ENCODE measurements around the gene ZBTB20.

The ZBTB20 gene

DNA sequence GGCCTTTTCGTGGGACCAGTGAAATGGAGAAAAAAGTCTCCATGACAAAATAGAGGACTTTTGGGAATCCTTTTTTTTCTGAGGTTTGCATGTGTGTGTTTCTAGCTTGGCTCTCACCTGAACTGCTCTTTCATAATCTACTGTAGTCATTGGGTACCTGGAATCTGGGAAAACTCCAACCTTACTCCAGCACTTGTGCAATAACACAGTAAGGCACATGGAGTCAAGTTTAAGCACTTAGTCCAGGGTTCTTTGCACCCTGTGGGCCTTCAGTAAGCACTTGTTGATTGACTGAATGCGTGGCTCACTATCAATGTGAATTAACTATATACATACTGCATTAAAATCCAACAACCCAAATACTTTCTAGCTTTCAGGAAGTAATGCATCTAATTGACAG is 299.5 kb downstream of the ZBTB20 start:
- no peaks in the 10 kb centered on the region for H3K4me1 ChIP-seq (ENCODE audit: insufficient read depth, low read length)
- H3K9me3 ChIP-seq (ENCODE audit: insufficient read depth, low read depth, low read length), result no peaks in the 10 kb centered on the region
- H3K9ac ChIP-seq (ENCODE audit: low read depth, low read length), result no peak overlapping the region
- no peaks in the 10 kb centered on the region for H3K36me3 ChIP-seq (ENCODE audit: insufficient read depth, low read length)
- H3K27ac ChIP-seq (ENCODE audit: low read depth, low read length), result no peak overlapping the region
- WGBS, result 45% methylated on average over 2 of the region's 2 CpGs
- H3K4me3 ChIP-seq (ENCODE audit: low read length), result no peak overlapping the region
- H3K27me3 ChIP-seq (ENCODE audit: insufficient read depth, low read length), result no peaks in the 10 kb centered on the region

GRCh38 chr3:114846779-114847178 is 300.3 kb downstream of the ZBTB20 start:
- Histone ChIP-seq H3K9me3 (ENCODE audit: insufficient read depth, low read depth, low read length) (no peaks in the 10 kb centered on the region), H3K27me3 (ENCODE audit: insufficient read depth, low read length) (no peaks in the 10 kb centered on the region), H3K4me1 (ENCODE audit: insufficient read depth, low read length) (no peaks in the 10 kb centered on the region), H3K27ac (ENCODE audit: low read depth, low read length) (no peak overlapping the region), H3K4me3 (ENCODE audit: low read length) (no peak overlapping the region), H3K36me3 (ENCODE audit: insufficient read depth, low read length) (no peaks in the 10 kb centered on the region), H3K9ac (ENCODE audit: low read depth, low read length) (no peak overlapping the region)
- WGBS, result 90% methylated on average over 2 of the region's 3 CpGs

DNA sequence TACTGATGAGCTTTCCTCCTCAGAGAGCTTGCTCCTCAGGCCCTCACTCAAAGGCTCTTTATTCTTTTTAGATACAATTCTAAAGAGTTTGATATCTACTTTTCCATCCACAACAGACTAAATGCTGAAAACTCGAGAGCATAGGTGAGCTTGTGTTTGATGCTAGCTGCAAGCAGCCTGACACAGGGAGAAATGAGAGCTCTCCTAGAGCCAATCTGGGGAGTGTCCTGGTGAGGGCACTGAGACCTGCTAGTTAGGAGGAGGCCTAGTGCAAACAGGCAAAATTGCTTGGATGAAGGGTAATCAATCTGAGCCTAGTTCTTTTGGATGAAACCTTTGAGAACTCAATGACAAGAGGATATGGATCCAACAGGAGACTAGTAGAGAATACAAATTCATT is 300.8 kb downstream of the ZBTB20 start:
- H3K9ac ChIP-seq (ENCODE audit: low read depth, low read length), result no peak overlapping the region
- H3K4me3 ChIP-seq (ENCODE audit: low read length), result no peak overlapping the region
- WGBS, result 91% methylated on average over 1 of the region's 1 CpG
- no peaks in the 10 kb centered on the region for H3K36me3 ChIP-seq (ENCODE audit: insufficient read depth, low read length)
- H3K27ac ChIP-seq (ENCODE audit: low read depth, low read length), result no peak overlapping the region
- H3K4me1 ChIP-seq (ENCODE audit: insufficient read depth, low read length), result no peaks in the 10 kb centered on the region
- no peaks in the 10 kb centered on the region for H3K9me3 ChIP-seq (ENCODE audit: insufficient read depth, low read depth, low read length)
- H3K27me3 ChIP-seq (ENCODE audit: insufficient read depth, low read length), result no peaks in the 10 kb centered on the region

DNA sequence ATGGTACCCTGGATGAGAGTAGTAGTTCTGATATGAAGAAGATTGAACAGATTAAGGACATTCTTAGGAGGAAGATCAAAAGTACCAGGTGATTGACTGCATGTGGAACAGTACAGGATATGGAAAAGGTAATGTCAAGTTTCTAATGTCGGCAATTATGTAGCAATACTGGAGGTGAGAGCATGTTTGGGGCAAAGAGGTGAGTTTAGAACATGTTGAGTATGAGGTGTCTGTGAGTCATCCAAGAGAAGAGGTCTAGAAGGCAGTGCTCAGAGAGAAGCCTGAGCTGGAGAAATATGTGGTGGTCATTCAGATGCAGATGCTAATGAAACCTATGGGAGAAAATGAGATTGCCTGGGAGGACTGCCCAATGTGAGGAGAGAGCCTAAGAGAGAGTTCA is 305.6 kb downstream of the ZBTB20 start:
- Histone ChIP-seq H3K27ac (ENCODE audit: low read depth, low read length) (no peak overlapping the region), H3K9ac (ENCODE audit: low read depth, low read length) (no peak overlapping the region), H3K27me3 (ENCODE audit: insufficient read depth, low read length) (no peaks in the 10 kb centered on the region), H3K36me3 (ENCODE audit: insufficient read depth, low read length) (no peaks in the 10 kb centered on the region), H3K4me1 (ENCODE audit: insufficient read depth, low read length) (no peaks in the 10 kb centered on the region), H3K9me3 (ENCODE audit: insufficient read depth, low read depth, low read length) (no peaks in the 10 kb centered on the region), H3K4me3 (ENCODE audit: low read length) (no peak overlapping the region)
- WGBS, result 92% methylated on average over 1 of the region's 1 CpG

DNA sequence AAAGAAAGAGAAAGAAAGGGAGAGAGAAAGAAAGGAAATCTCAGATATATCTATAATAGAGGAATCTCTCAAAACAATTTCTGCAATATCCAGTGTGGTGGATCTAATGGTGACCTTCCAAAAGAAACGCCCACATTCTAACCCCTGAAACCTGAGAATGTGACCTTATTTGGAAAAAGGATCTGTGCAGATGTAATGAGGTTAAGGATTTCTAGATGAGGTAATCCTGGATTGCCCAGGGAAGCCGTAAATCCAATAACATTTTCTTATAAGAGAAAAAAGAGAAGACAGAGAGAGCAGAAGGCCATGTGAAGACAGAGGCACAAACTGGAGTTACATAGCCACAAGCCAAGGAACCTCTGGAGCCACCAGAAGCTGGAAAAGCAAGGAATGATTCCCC is 307.6 kb downstream of the ZBTB20 start:
- Histone ChIP-seq H3K27ac (ENCODE audit: low read depth, low read length) (no peak overlapping the region), H3K4me3 (ENCODE audit: low read length) (no peak overlapping the region), H3K27me3 (ENCODE audit: insufficient read depth, low read length) (no peaks in the 10 kb centered on the region), H3K9me3 (ENCODE audit: insufficient read depth, low read depth, low read length) (no peaks in the 10 kb centered on the region), H3K9ac (ENCODE audit: low read depth, low read length) (no peak overlapping the region), H3K36me3 (ENCODE audit: insufficient read depth, low read length) (no peaks in the 10 kb centered on the region), H3K4me1 (ENCODE audit: insufficient read depth, low read length) (no peaks in the 10 kb centered on the region)
- WGBS, result 100% methylated on average over 1 of the region's 2 CpGs

- 100% methylated on average over 2 of the region's 2 CpGs for WGBS
- Histone ChIP-seq H3K27ac (ENCODE audit: low read depth, low read length) (no peak overlapping the region), H3K36me3 (ENCODE audit: insufficient read depth, low read length) (no peaks in the 10 kb centered on the region), H3K4me3 (ENCODE audit: low read length) (no peak overlapping the region), H3K9ac (ENCODE audit: low read depth, low read length) (no peak overlapping the region), H3K4me1 (ENCODE audit: insufficient read depth, low read length) (no peaks in the 10 kb centered on the region), H3K27me3 (ENCODE audit: insufficient read depth, low read length) (no peaks in the 10 kb centered on the region), H3K9me3 (ENCODE audit: insufficient read depth, low read depth, low read length) (no peaks in the 10 kb centered on the region)
Observed at GRCh38 chr3:114838025-114838424, 309.1 kb downstream of the ZBTB20 start.

DNA sequence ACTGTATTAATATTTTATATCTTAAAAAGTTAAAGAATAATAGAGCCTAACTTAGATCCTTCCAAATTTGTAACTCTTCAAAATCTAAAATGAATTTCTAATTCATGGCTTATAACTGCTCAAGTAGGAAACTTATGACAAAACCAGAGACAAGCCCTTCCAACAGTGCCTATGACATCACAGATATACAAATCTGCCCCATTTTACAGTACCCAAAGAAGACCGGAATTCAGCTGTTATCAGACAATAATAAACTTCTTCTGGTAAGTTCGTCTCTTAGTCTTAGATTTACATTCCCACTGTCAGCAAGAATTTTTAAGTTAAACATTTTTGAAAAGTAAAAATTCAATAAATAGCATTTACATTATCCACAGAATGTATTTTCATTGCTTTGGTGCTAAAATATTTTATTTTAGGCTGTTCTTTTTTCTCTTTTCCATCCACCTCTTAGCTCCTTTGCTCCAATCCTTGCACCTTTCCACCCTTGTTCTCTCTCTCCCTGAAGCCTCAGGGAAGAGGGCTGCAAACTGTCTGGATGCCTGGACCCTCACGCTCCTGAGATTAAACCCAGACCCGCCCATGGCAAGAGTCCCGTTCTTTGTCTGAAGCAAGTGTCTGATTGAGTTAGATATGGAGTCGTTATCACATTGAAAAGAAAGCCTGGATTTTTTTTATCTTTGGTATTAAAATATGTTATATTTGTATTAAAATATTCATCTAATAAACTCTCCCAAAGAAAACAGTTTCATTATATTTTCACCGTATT is 312.7 kb downstream of the ZBTB20 start:
- Histone ChIP-seq H3K27ac (ENCODE audit: low read depth, low read length) (no peak overlapping the region), H3K4me3 (ENCODE audit: low read length) (no peak overlapping the region)
- WGBS, result 76% methylated on average over 7 of the region's 7 CpGs

GRCh38 chr3:114831861-114832260 is 315.2 kb downstream of the ZBTB20 start:
- Histone ChIP-seq H3K4me3 (ENCODE audit: low read length) (no peak overlapping the region), H3K27me3 (ENCODE audit: insufficient read depth, low read length) (no peaks in the 10 kb centered on the region), H3K9me3 (ENCODE audit: insufficient read depth, low read depth, low read length) (no peaks in the 10 kb centered on the region), H3K36me3 (ENCODE audit: insufficient read depth, low read length) (no peaks in the 10 kb centered on the region), H3K9ac (ENCODE audit: low read depth, low read length) (no peak overlapping the region), H3K27ac (ENCODE audit: low read depth, low read length) (no peak overlapping the region), H3K4me1 (ENCODE audit: insufficient read depth, low read length) (no peaks in the 10 kb centered on the region)
- 78% methylated on average over 1 of the region's 1 CpG for WGBS

More for the DNA sequence above, 312.7 kb downstream of the ZBTB20 start:
- H3K9ac ChIP-seq (ENCODE audit: low read depth, low read length), result no peak overlapping the region
- H3K9me3 ChIP-seq (ENCODE audit: insufficient read depth, low read depth, low read length), result no peaks in the 10 kb centered on the region
- H3K4me1 ChIP-seq (ENCODE audit: insufficient read depth, low read length), result no peaks in the 10 kb centered on the region
- H3K36me3 ChIP-seq (ENCODE audit: insufficient read depth, low read length), result no peaks in the 10 kb centered on the region
- no peaks in the 10 kb centered on the region for H3K27me3 ChIP-seq (ENCODE audit: insufficient read depth, low read length)

DNA sequence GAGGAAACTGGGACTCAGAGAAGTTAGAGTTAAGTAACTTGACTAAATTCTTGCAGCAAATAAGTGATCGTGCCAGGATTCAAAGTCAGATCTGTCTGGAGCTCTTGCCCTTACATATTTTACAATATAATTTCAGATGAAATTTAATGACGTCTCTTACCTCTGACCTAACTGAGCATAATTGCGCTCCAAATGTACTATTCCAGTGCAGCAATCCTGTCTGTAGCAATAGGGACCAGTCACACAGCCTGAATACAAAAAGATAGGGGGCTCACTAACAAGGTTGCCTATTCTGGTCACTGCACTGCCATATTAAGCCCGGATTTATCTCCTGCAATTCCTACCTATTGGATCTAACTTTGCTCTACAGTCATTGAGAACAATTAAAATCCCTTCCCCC is 316.4 kb downstream of the ZBTB20 start:
- WGBS, result 94% methylated on average over 4 of the region's 4 CpGs
- Histone ChIP-seq H3K4me1 (ENCODE audit: insufficient read depth, low read length) (no peaks in the 10 kb centered on the region), H3K9me3 (ENCODE audit: insufficient read depth, low read depth, low read length) (no peaks in the 10 kb centered on the region), H3K9ac (ENCODE audit: low read depth, low read length) (no peak overlapping the region), H3K27me3 (ENCODE audit: insufficient read depth, low read length) (no peaks in the 10 kb centered on the region), H3K36me3 (ENCODE audit: insufficient read depth, low read length) (no peaks in the 10 kb centered on the region), H3K27ac (ENCODE audit: low read depth, low read length) (no peak overlapping the region), H3K4me3 (ENCODE audit: low read length) (no peak overlapping the region)

DNA sequence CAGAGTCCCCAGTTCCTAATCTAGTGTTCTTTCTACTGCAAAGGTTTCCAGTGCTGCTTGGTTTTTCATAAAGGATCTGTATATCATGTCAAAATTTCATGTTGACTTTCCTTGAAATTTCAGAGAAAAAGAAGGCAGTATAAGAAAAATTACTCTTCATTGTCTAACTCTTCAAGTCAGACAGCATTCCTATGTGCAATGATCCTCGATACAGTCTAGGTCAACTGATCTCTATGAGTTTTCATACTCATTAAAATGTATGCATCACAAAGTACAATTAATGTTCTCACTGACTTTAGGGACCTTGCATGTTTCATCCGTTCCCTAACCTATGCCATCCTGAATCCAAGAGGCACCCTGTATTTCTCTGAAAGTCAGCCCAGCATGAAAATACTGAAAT is 317.3 kb downstream of the ZBTB20 start:
- no peaks in the 10 kb centered on the region for H3K27me3 ChIP-seq (ENCODE audit: insufficient read depth, low read length)
- H3K4me1 ChIP-seq (ENCODE audit: insufficient read depth, low read length), result no peaks in the 10 kb centered on the region
- no peaks in the 10 kb centered on the region for H3K36me3 ChIP-seq (ENCODE audit: insufficient read depth, low read length)
- H3K9me3 ChIP-seq (ENCODE audit: insufficient read depth, low read depth, low read length), result no peaks in the 10 kb centered on the region
- H3K27ac ChIP-seq (ENCODE audit: low read depth, low read length), result no peak overlapping the region
- no peak overlapping the region for H3K4me3 ChIP-seq (ENCODE audit: low read length)
- H3K9ac ChIP-seq (ENCODE audit: low read depth, low read length), result no peak overlapping the region
- WGBS, result 86% methylated on average over 2 of the region's 2 CpGs

GRCh38 chr3:114827495-114827894 is 319.6 kb downstream of the ZBTB20 start:
- Histone ChIP-seq H3K36me3 (ENCODE audit: insufficient read depth, low read length) (no peaks in the 10 kb centered on the region), H3K4me3 (ENCODE audit: low read length) (no peak overlapping the region), H3K27ac (ENCODE audit: low read depth, low read length) (no peak overlapping the region), H3K27me3 (ENCODE audit: insufficient read depth, low read length) (no peaks in the 10 kb centered on the region), H3K4me1 (ENCODE audit: insufficient read depth, low read length) (no peaks in the 10 kb centered on the region), H3K9me3 (ENCODE audit: insufficient read depth, low read depth, low read length) (no peaks in the 10 kb centered on the region), H3K9ac (ENCODE audit: low read depth, low read length) (no peak overlapping the region)
- 100% methylated on average over 1 of the region's 1 CpG for WGBS

- Histone ChIP-seq H3K9me3 (ENCODE audit: insufficient read depth, low read depth, low read length) (no peaks in the 10 kb centered on the region), H3K4me1 (ENCODE audit: insufficient read depth, low read length) (no peaks in the 10 kb centered on the region), H3K27ac (ENCODE audit: low read depth, low read length) (no peak overlapping the region), H3K9ac (ENCODE audit: low read depth, low read length) (no peak overlapping the region), H3K36me3 (ENCODE audit: insufficient read depth, low read length) (no peaks in the 10 kb centered on the region), H3K27me3 (ENCODE audit: insufficient read depth, low read length) (no peaks in the 10 kb centered on the region), H3K4me3 (ENCODE audit: low read length) (no peak overlapping the region)
- no CpG with 5 or more reads among the region's 1 CpG for WGBS
Observed at GRCh38 chr3:114824014-114824413, 323.1 kb downstream of the ZBTB20 start.
